HG03045 (cell line): Measurements from ENCODE around the gene ZNF700.
"Not testable (repeated sequence)": the region's sequence is repeated elsewhere in the genome, so short reads cannot be mapped to it uniquely, and the experiment has no call there.

Experiments used
- ATAC-seq: cut with Tn5 transposase; IDR thresholded peaks from one replicate; pipeline ENCODE4 v1.9.1; 2021; ENCODE audit warnings: mild to moderate bottlenecking, moderate library complexity; ENCODE audit not compliant: unreplicated experiment

Gene ZNF700

GRCh38 chr19:11924886-11925650 lies at the start of gene ZNF700:
Gene ZNF700 (plus strand): TSS chr19:11925107. CDS start chr19:11925211, 104 bp downstream.
- ATAC-seq: peak; percentile 84

- not testable (repeated sequence) for ATAC-seq
These were observed 45.1 kb upstream of the ZNF700 start for GRCh38 chr19:11879687-11880266.

- ATAC-seq: no peak
These were observed 44.3 kb upstream of the ZNF700 start for GRCh38 chr19:11880598-11880997.

- no peak for ATAC-seq
These were observed 43.6 kb upstream of the ZNF700 start for GRCh38 chr19:11881151-11881800.

- no peak for ATAC-seq
These were observed 42.3 kb upstream of the ZNF700 start for GRCh38 chr19:11882606-11883005.

GRCh38 chr19:11887234-11887610 lies 37.7 kb upstream of the ZNF700 start:
- ATAC-seq: no peak

GRCh38 chr19:11887611-11888531 lies 37.0 kb upstream of the ZNF700 start, which contains the start of gene ZNF69:
Gene ZNF69 (plus strand): TSS chr19:11887782. CDS start chr19:11887924, 142 bp downstream.
- ATAC-seq: peak; percentile 62

- ATAC-seq: not testable (repeated sequence)
These were observed 35.0 kb upstream of the ZNF700 start for GRCh38 chr19:11889901-11890300.

- no peak for ATAC-seq
These were observed 34.3 kb upstream of the ZNF700 start for GRCh38 chr19:11890634-11891033.

- no peak for ATAC-seq
These were observed 30.1 kb upstream of the ZNF700 start for GRCh38 chr19:11894851-11895250.

- no peak for ATAC-seq
These were observed 22.7 kb upstream of the ZNF700 start for GRCh38 chr19:11902228-11902627.

- no peak for ATAC-seq
These were observed 19.0 kb upstream of the ZNF700 start for GRCh38 chr19:11905928-11906327.

GRCh38 chr19:11911937-11912336 lies 13.0 kb upstream of the ZNF700 start:
- ATAC-seq: not testable (repeated sequence)

GRCh38 chr19:11914417-11915051 lies 10.4 kb upstream of the ZNF700 start:
- ATAC-seq: not testable (repeated sequence)

- ATAC-seq: no peak
These were observed 2.9 kb upstream of the ZNF700 start for GRCh38 chr19:11921852-11922495.

- not testable (repeated sequence) for ATAC-seq
These were observed 812 bp downstream of the ZNF700 start for GRCh38 chr19:11925651-11926187.

- no peak for ATAC-seq
These were observed 2.3 kb downstream of the ZNF700 start for GRCh38 chr19:11927227-11927626.

- ATAC-seq: no peak
These were observed 6.1 kb downstream of the ZNF700 start for GRCh38 chr19:11931051-11931450.

GRCh38 chr19:11931513-11931912 lies 6.6 kb downstream of the ZNF700 start:
- no peak for ATAC-seq
